Motor neuron (in vitro differentiated cells): Measurements from ENCODE around the gene CELF2. TPM values are rescaled to one million over a fixed set of nuclear protein-coding genes. Genes with fewer than 3 reads are reported as not detected.
A peak's percentile ranks its signal among the peaks of the same experiment; 100 is the strongest.
"Not testable (repeated sequence)": the region's sequence is repeated elsewhere in the genome, so short reads cannot be mapped to it uniquely, and the experiment has no call there.

Experiments
- ATAC-seq, 8 experiments: fragments of 200-7000 bp; cut with Tn5 transposase; replicated peaks in 6 of 8; 2 replicates each; pipeline ENCODE4 v1.8.0; 2021; ENCODE audit warnings: mild to moderate bottlenecking in 8 of 8, moderate library complexity in 8 of 8
- H3K27ac ChIP-seq, 2 donors: fragments of 250-450 bp; sonication (Bioruptor Pico); 2 replicates each; pipeline ENCODE4 v1.9.0; 2021; ENCODE audit warnings: antibody characterized with exemption in 2 of 2, mild to moderate bottlenecking in 2 of 2, moderate library complexity in 1 of 2
- H3K4me1 ChIP-seq, 2 donors: fragments of 250-450 bp; sonication (Bioruptor Pico); replicated peaks in 1 of 2; 2 replicates each; pipeline ENCODE4 v1.6.1; 2021; ENCODE audit warnings: antibody characterized with exemption in 2 of 2, mild to moderate bottlenecking in 2 of 2, moderate library complexity in 1 of 2
- H3K4me3 ChIP-seq, 5 donors: fragments of 250-450 bp; sonication (Bioruptor Pico); 2 replicates each; pipeline ENCODE4 v1.9.0; 2021; ENCODE audit warnings: antibody characterized with exemption in 5 of 5, mild to moderate bottlenecking in 5 of 5, moderate library complexity in 4 of 5
- whole genome bisulfite sequencing, 10 experiments: fragments of 450-650 bp; shearing (Covaris generic); methylation state at CpG; one replicate each; pipeline ENCODE4 v1.0.0; 2022; 5-methylcytosine and 5-hydroxymethylcytosine counted together
- in situ Hi-C, 9 experiments: fragments of 400-800 bp; cut with MboI; loops; one replicate each; pipeline ENCODE4 v1.15.0; 2021; ENCODE audit warnings: low sequenced_read_pairs in 9 of 9, low pct_unique_long_range_greater_than_20kb in 2 of 9; ENCODE audit not compliant: unreplicated experiment in 9 of 9
- total RNA-seq, 8 experiments: library from RNA; unstranded; fragments of 300-600 nt; gene quantifications; 2 replicates each; pipeline versions ENCODE4 v1.2.3 to v1.2.4, GENCODE V29; 2022

The CELF2 gene
- total RNA-seq, 8 experiments from 2014 or later, result 10.4 to 60.9 (median 15.6) TPM

GRCh38 chr10:11358923-11359575 is 341.4 kb downstream of the CELF2 start:
- Histone ChIP-seq H3K27ac (no peak overlapping the region), H3K4me1 (peaks cover 0 to 4% of the 10 kb centered on the region in 2 donors), H3K4me3 (no peak overlapping the region)
- ATAC-seq, result no peak
- WGBS, 10 experiments, result 60 to 100% (median 73%) methylated on average over 1 to 2 of the region's 4 CpGs; no CpG with 5 or more reads in 4 of the 10 experiments
- in situ Hi-C loops, result no loop called here

GRCh38 chr10:11359869-11360268 is 342.2 kb downstream of the CELF2 start:
- peaks cover 0 to 4% of the 10 kb centered on the region in 2 donors for H3K4me1 ChIP-seq
- ATAC-seq, result no peak
- WGBS, 10 experiments, result 30 to 100% (median 86%) methylated on average over 1 to 3 of the region's 3 CpGs
- no peak overlapping the region for H3K4me3 ChIP-seq
- in situ Hi-C loops, result no loop called here
- no peak overlapping the region for H3K27ac ChIP-seq

GRCh38 chr10:11363497-11363896 is 345.8 kb downstream of the CELF2 start:
- in situ Hi-C loops, result no loop called here
- H3K4me1 ChIP-seq, result no peaks in the 10 kb centered on the region
- H3K4me3 ChIP-seq, result no peak overlapping the region
- ATAC-seq, result no peak
- no peak overlapping the region for H3K27ac ChIP-seq
- WGBS, 10 experiments, result 0 to 91% methylated on average over 1 to 7 of the region's 7 CpGs; no CpG with 5 or more reads in 8 of the 10 experiments

GRCh38 chr10:11364241-11364640 is 346.6 kb downstream of the CELF2 start:
- no peak overlapping the region for H3K27ac ChIP-seq
- H3K4me1 ChIP-seq, result no peaks in the 10 kb centered on the region
- in situ Hi-C loops, result no loop called here
- no peak overlapping the region for H3K4me3 ChIP-seq
- no peak for ATAC-seq
- 100% methylated on average over 1 of the region's 1 CpG; no CpG with 5 or more reads in 8 of the 10 experiments for WGBS, 10 experiments

- peak in 2 of 8 experiments; percentile 18 to 42 for ATAC-seq
- WGBS, 10 experiments, result 70 to 92% methylated on average over 2 of the region's 4 CpGs; no CpG with 5 or more reads in 8 of the 10 experiments
- in situ Hi-C loops, H3K27ac ChIP-seq, H3K4me1 ChIP-seq, H3K4me3 ChIP-seq: not testable (repeated sequence)
Observed at GRCh38 chr10:11366889-11367288, 349.2 kb downstream of the CELF2 start.

- H3K4me1 ChIP-seq, result no peaks in the 10 kb centered on the region
- in situ Hi-C loops, result no loop called here
- no peak overlapping the region for H3K27ac ChIP-seq
- H3K4me3 ChIP-seq, result no peak overlapping the region
- ATAC-seq, result no peak
- WGBS, 10 experiments, result 70 to 90% (median 87%) methylated on average over 2 to 3 of the region's 9 CpGs; no CpG with 5 or more reads in 7 of the 10 experiments
Observed at GRCh38 chr10:11367505-11367904, 349.8 kb downstream of the CELF2 start.

GRCh38 chr10:11373717-11374171 is 356.1 kb downstream of the CELF2 start:
- Histone ChIP-seq H3K27ac (no peak overlapping the region), H3K4me3 (no peak overlapping the region), H3K4me1 (peaks cover 0 to 8% of the 10 kb centered on the region in 2 donors)
- in situ Hi-C loops, result no loop called here
- WGBS, 10 experiments, result 0 to 74% (median 53%) methylated on average over 1 to 4 of the region's 11 CpGs; no CpG with 5 or more reads in 5 of the 10 experiments
- peak in 5 of 8 experiments; percentile 59 to 93 (median 77) for ATAC-seq

GRCh38 chr10:11377267-11377666 is 359.6 kb downstream of the CELF2 start:
- in situ Hi-C loops, result no loop called here
- no peak for ATAC-seq
- Histone ChIP-seq H3K4me1 (peaks cover 0 to 8% of the 10 kb centered on the region in 2 donors), H3K4me3 (no peak overlapping the region), H3K27ac (no peak overlapping the region)
- WGBS, 10 experiments, result 13 to 100% (median 75%) methylated on average over 1 to 3 of the region's 3 CpGs; no CpG with 5 or more reads in 2 of the 10 experiments

GRCh38 chr10:11378835-11379234 is 361.2 kb downstream of the CELF2 start:
- ATAC-seq, result peak in 1 of 8 experiments; percentile 30
- Histone ChIP-seq H3K27ac (no peak overlapping the region), H3K4me3 (no peak overlapping the region), H3K4me1 (peaks cover 0 to 5% of the 10 kb centered on the region in 2 donors)
- in situ Hi-C loops, result no loop called here
- WGBS, 10 experiments, result 21 to 73% (median 55%) methylated on average over 1 to 5 of the region's 6 CpGs; no CpG with 5 or more reads in 6 of the 10 experiments

GRCh38 chr10:11379771-11380170 is 362.1 kb downstream of the CELF2 start:
- Histone ChIP-seq H3K4me3 (no peak overlapping the region), H3K27ac (no peak overlapping the region), H3K4me1 (peaks cover 0 to 4% of the 10 kb centered on the region in 2 donors)
- in situ Hi-C loops, result no loop called here
- ATAC-seq, result no peak
- WGBS, 10 experiments, result 58 to 93% methylated on average over 6 to 10 of the region's 17 CpGs; no CpG with 5 or more reads in 8 of the 10 experiments

GRCh38 chr10:11381023-11381422 is 363.4 kb downstream of the CELF2 start:
- in situ Hi-C loops, result no loop called here
- Histone ChIP-seq H3K4me3 (no peak overlapping the region), H3K27ac (no peak overlapping the region), H3K4me1 (no peaks in the 10 kb centered on the region)
- ATAC-seq, result no peak
- 27 to 100% (median 69%) methylated on average over 1 to 4 of the region's 7 CpGs; no CpG with 5 or more reads in 6 of the 10 experiments for WGBS, 10 experiments

- ATAC-seq, result no peak
- H3K27ac ChIP-seq, result no peak overlapping the region
- in situ Hi-C loops, result no loop called here
Observed at GRCh38 chr10:11381511-11381910, 363.8 kb downstream of the CELF2 start.

GRCh38 chr10:11382187-11382586 is 364.5 kb downstream of the CELF2 start:
- ATAC-seq, result no peak
- WGBS, 10 experiments, result 33 to 97% (median 84%) methylated on average over 1 to 6 of the region's 10 CpGs; no CpG with 5 or more reads in 4 of the 10 experiments
- H3K4me1 ChIP-seq, result peaks cover 3 to 5% of the 10 kb centered on the region in 2 donors
- H3K27ac ChIP-seq, result no peak overlapping the region
- in situ Hi-C loops, result no loop called here
- H3K4me3 ChIP-seq, result no peak overlapping the region

More at GRCh38 chr10:11381511-11381910, 363.8 kb downstream of the CELF2 start:
- WGBS, 10 experiments, result 60 to 100% methylated on average over 1 of the region's 5 CpGs; no CpG with 5 or more reads in 8 of the 10 experiments
- Histone ChIP-seq H3K4me3 (no peak overlapping the region), H3K4me1 (no peaks in the 10 kb centered on the region)
